ENCODE measurements around the gene CNPY1. TPM values are rescaled to one million over a fixed set of nuclear protein-coding genes. Genes with fewer than 3 reads are reported as not detected.

The CNPY1 gene
- total RNA-seq, 1 experiment from 2014 or later, result not detected

- ChIA-PET POLR2A (no interaction called here), CTCF (interaction anchor here (0.6 kb wide), 1 partner anchor 807 kb away, joined by 3 read pairs; no protein-coding TSS in a partner anchor)
- Histone ChIP-seq H3K4me3 (ENCODE audit: low read depth in 2 of 2, low read length in 2 of 2) (no peak overlapping the region), H3K36me3 (ENCODE audit: control insufficient read depth, insufficient read depth, low read length) (no peaks in the 10 kb centered on the region), H3K27me3 (ENCODE audit: control insufficient read depth, insufficient read depth, low read length) (no peaks in the 10 kb centered on the region; the same call in 1 of the 2 replicates), H3K4me1 (ENCODE audit: control insufficient read depth, insufficient read depth, low read length) (no peaks in the 10 kb centered on the region), H3K9me3 (ENCODE audit: control insufficient read depth, insufficient read depth, low read depth, low read length) (no peaks in the 10 kb centered on the region), H3K27ac (ENCODE audit: low read length) (no peak overlapping the region)
- no peak for ATAC-seq
- TF ChIP-seq, protein P1, sequence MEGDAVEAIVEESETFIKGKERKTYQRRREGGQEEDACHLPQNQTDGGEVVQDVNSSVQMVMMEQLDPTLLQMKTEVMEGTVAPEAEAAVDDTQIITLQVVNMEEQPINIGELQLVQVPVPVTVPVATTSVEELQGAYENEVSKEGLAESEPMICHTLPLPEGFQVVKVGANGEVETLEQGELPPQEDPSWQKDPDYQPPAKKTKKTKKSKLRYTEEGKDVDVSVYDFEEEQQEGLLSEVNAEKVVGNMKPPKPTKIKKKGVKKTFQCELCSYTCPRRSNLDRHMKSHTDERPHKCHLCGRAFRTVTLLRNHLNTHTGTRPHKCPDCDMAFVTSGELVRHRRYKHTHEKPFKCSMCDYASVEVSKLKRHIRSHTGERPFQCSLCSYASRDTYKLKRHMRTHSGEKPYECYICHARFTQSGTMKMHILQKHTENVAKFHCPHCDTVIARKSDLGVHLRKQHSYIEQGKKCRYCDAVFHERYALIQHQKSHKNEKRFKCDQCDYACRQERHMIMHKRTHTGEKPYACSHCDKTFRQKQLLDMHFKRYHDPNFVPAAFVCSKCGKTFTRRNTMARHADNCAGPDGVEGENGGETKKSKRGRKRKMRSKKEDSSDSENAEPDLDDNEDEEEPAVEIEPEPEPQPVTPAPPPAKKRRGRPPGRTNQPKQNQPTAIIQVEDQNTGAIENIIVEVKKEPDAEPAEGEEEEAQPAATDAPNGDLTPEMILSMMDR (IDR thresholded peaks at IDR 0.05), result no peak
- TF ChIP-seq TCF7L2 (IDR thresholded peaks at IDR 0.05; ENCODE audit: low read depth, low read length), result no peak
- TF ChIP-seq POLR2AphosphoS5 (IDR thresholded peaks at IDR 0.05; ENCODE audit: low read depth, low read length), result no peak
- TF ChIP-seq REST (IDR thresholded peaks at IDR 0.05; ENCODE audit: insufficient read depth in 1 of 2, low read depth in 2 of 2, low read length in 1 of 2), result no peak
- no peak for TF ChIP-seq SIN3A (IDR thresholded peaks at IDR 0.05; ENCODE audit: borderline replicate concordance, insufficient read depth, low read depth, low read length)
- no peak for DNase-seq (ENCODE audit: low read depth, low spot score)
- in situ Hi-C loops (cut with HindIII; ENCODE audit: low pct_unique_long_range_greater_than_20kb, low sequenced_read_pairs), result no loop called here
- no TSS peak for BruUV-seq (replicated peaks)
- intact Hi-C loops (cut with micrococcal nuclease; ENCODE audit: unreplicated experiment), result no loop called here
Measured at GRCh38 chr7:155483868-155484325, 62.5 kb downstream of the CNPY1 start.

- ChIA-PET CTCF (no interaction called here), POLR2A (no interaction called here)
- Histone ChIP-seq H3K27ac (ENCODE audit: low read length) (no peak overlapping the region), H3K4me3 (ENCODE audit: low read depth in 2 of 2, low read length in 2 of 2) (no peak overlapping the region), H3K36me3 (ENCODE audit: control insufficient read depth, insufficient read depth, low read length) (no peaks in the 10 kb centered on the region), H3K27me3 (ENCODE audit: control insufficient read depth, insufficient read depth, low read length) (peaks cover under 1% of the 10 kb centered on the region; the same call in 1 of the 2 replicates), H3K9me3 (ENCODE audit: control insufficient read depth, insufficient read depth, low read depth, low read length) (no peaks in the 10 kb centered on the region), H3K4me1 (ENCODE audit: control insufficient read depth, insufficient read depth, low read length) (no peaks in the 10 kb centered on the region)
- no TSS peak for BruUV-seq (replicated peaks)
- no peak for ATAC-seq
- TF ChIP-seq REST (IDR thresholded peaks at IDR 0.05; ENCODE audit: insufficient read depth in 1 of 2, low read depth in 2 of 2, low read length in 1 of 2) (no peak), POLR2AphosphoS5 (IDR thresholded peaks at IDR 0.05; ENCODE audit: low read depth, low read length) (no peak), SIN3A (IDR thresholded peaks at IDR 0.05; ENCODE audit: borderline replicate concordance, insufficient read depth, low read depth, low read length) (no peak), TCF7L2 (IDR thresholded peaks at IDR 0.05; ENCODE audit: low read depth, low read length) (no peak)
- TF ChIP-seq, protein P1 (IDR thresholded peaks at IDR 0.05), result no peak
- intact Hi-C loops (cut with micrococcal nuclease; ENCODE audit: unreplicated experiment) (no loop called here), in situ Hi-C loops (cut with HindIII; ENCODE audit: low pct_unique_long_range_greater_than_20kb, low sequenced_read_pairs) (no loop called here)
- no peak for DNase-seq (ENCODE audit: low read depth, low spot score)
Measured at GRCh38 chr7:155483245-155483644, 63.1 kb downstream of the CNPY1 start.

All from Panc1 (cell line).